ES-I3 (cell line): ENCODE measurements around the gene CDON.

Experiments
- H3K36me3 ChIP-seq: 2 replicates; pipeline ENCODE4 v1.6.1; 2013; ENCODE audit warnings: mild to moderate bottlenecking, low read length, control low read depth, moderate library complexity; ENCODE audit not compliant: insufficient read depth
- H3K4me1 ChIP-seq: 2 replicates; pipeline ENCODE4 v1.6.1; 2013; ENCODE audit warnings: mild to moderate bottlenecking, control low read depth, low read length; ENCODE audit not compliant: insufficient read depth
- H3K9ac ChIP-seq: 2 replicates; pipeline ENCODE4 v1.6.1; 2013; ENCODE audit warnings: low read depth, mild to moderate bottlenecking, low read length, moderate library complexity
- H3K9me3 ChIP-seq: 2 replicates; pipeline ENCODE4 v1.6.1; 2013; ENCODE audit warnings: mild to moderate bottlenecking, low read length, moderate library complexity; ENCODE audit not compliant: control insufficient read depth, insufficient read depth

Gene CDON

GRCh38 chr11:125939081-125939521 lies 123.6 kb downstream of the CDON start:
- H3K36me3 ChIP-seq = no peaks in the 10 kb centered on the region
- H3K4me1 ChIP-seq = peaks cover 14% of the 10 kb centered on the region
- no peak overlapping the region for H3K9ac ChIP-seq
- H3K9me3 ChIP-seq = no peaks in the 10 kb centered on the region

DNA sequence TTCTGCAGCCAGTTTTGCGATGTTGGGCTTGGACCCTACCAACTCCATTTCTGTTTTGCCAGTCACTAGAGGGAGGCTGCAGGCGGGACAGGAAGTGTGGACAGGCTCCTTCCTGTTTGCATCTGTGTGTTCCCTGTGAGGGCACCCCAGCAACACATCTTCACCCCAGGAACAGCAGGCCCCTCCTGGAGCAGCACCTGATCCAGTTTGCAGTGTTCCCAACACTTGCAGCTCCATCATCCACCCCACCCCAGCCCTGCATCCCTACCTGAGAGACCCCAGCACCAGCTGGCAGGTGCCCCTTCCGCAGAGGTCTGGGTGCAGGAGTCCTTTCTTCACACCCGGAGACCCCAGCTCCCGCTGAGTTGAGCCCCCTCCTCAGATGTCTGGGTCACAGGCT lies 124.2 kb downstream of the CDON start:
- Histone ChIP-seq H3K9me3 (no peaks in the 10 kb centered on the region), H3K9ac (no peak overlapping the region), H3K36me3 (no peaks in the 10 kb centered on the region), H3K4me1 (peaks cover 20% of the 10 kb centered on the region)

DNA sequence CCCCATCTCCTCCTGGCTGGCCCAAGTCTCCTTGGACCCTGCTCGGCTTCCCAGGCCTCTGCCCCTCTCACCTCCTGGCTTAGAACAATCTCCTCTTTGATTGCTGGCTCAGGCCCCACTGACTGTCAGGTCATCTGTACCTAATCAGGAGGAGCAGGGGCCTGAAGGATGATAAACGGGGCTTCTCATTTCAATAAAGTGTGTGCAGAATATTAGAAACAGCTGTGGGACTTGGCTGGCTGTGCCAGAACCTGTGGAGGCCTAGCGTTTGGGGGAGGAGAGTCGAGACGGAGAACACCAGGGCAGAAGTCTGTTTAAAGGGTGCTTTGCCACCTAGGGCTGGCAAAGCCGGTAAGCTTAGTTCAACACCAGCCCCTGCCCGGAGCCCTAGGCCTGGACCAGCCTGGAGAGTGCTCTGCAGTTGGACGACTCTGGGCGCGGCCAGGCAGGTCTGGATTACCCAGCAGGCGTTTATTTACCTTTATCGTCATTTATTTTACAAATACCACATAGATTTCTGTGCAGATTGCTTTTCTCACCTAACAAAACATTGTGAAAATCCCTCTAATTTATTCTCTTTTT lies 127.0 kb downstream of the CDON start:
- H3K9me3 ChIP-seq = no peaks in the 10 kb centered on the region
- H3K9ac ChIP-seq = no peak overlapping the region
- H3K4me1 ChIP-seq = peaks cover 29% of the 10 kb centered on the region
- no peaks in the 10 kb centered on the region for H3K36me3 ChIP-seq

DNA sequence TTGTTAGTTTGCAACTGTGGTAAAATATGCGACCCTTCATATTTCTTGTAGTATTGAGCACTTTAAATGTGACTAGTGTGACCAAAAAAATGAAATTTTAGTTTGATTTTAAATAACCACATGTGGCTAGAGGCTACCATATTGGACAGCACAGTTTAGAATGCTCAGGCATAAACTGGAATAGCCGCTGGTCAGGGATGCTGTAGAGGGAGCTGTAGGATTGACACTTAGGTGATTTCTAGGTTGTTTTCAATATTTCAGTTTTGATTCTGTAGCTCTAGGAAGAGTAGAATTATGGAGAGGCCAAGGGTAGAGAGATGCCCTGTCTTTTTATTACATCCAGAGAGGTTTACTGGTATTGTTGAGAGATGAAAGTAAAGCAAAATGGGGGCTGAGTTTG lies 127.6 kb downstream of the CDON start:
- H3K4me1 ChIP-seq = peaks cover 29% of the 10 kb centered on the region
- H3K9me3 ChIP-seq = no peaks in the 10 kb centered on the region
- H3K9ac ChIP-seq = no peak overlapping the region
- no peaks in the 10 kb centered on the region for H3K36me3 ChIP-seq

DNA sequence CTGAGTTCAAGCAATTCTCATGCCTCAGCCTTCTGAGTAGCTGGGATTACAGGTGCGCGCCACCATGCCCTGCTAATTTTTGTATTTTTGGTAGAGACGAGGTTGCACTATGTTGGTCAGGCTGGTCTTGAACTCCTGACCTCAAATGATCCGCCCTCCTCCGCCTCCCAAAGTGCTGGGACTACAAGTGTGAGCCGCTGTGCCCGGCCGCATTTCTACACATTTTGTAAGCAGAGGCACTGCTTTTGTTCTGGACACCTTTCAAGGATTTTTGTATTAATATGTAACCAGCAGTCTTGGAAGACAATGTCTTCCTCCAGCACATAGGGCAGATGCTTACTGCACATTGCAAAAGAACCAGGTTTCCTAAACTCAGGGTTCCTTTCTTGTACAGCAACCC lies 128.2 kb downstream of the CDON start:
- H3K4me1 ChIP-seq = peaks cover 29% of the 10 kb centered on the region
- H3K9me3 ChIP-seq = no peaks in the 10 kb centered on the region
- no peak overlapping the region for H3K9ac ChIP-seq
- no peaks in the 10 kb centered on the region for H3K36me3 ChIP-seq

DNA sequence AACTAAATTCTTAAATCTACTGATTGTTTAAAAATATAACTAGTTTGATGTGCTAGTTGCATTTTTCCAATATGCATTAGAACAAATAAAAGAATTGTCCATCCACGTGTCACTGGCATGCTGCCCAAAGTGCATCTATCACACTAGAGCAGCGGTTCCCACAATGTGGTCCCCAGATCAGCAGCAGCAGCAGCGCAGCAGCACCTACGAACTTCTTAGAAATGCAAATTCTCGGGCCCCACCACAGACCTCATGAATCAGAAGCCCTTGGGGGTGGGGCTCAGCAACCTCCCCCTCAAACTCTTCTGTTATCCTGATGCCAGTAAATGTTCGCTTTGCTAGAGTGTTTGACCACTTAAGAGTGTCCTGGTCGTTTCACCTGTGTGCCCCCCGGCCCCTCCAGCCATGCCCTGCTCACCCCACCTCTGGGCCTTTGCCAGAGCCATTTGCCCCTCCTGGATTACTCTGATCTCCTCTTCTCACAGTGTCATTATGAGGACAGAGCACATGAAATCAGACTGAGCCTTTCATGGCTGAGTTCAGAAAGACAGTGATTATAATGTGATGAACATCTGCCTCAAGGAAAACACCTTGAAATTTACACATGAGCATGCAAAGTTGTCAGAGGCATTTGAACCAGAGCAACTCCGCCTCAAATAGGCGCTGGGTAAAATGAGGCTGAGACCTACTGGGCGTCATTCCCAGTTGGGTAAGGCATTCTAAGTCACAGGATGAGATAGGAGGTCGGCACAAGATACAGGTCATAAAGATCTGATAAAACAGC lies 129.4 kb downstream of the CDON start:
- H3K9ac ChIP-seq = peak overlapping the region; percentile 3; the same call in 1 of the 2 replicates
- H3K9me3 ChIP-seq = no peaks in the 10 kb centered on the region
- H3K4me1 ChIP-seq = peaks cover 29% of the 10 kb centered on the region

DNA sequence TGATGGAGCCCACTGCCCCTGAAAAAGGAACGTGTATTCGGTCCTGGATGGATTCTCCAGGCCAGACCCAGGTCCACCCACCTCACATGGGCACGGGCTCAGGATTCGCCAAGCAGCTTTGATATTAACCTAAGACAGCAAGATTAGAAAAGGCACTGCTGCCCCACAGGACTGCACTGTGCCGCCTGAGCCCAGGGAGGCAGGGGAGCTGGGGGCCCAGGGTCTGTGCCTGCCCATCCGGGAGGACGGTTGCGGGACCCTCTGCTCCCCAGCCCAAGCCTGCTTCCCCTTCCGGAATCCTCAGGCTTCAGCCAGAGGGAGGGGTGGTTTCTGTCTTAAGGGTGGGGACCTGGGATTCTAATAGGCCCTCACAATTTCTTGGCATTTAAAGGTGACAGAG lies 130.4 kb downstream of the CDON start:
- H3K4me1 ChIP-seq = peaks cover 29% of the 10 kb centered on the region
- no peaks in the 10 kb centered on the region for H3K36me3 ChIP-seq
- no peak overlapping the region for H3K9ac ChIP-seq
- no peaks in the 10 kb centered on the region for H3K9me3 ChIP-seq

More for the DNA sequence above, 129.4 kb downstream of the CDON start:
- no peaks in the 10 kb centered on the region for H3K36me3 ChIP-seq

GRCh38 chr11:125931668-125932067 lies 131.0 kb downstream of the CDON start:
- H3K4me1 ChIP-seq = peaks cover 29% of the 10 kb centered on the region
- no peak overlapping the region for H3K9ac ChIP-seq
- no peaks in the 10 kb centered on the region for H3K36me3 ChIP-seq
- no peaks in the 10 kb centered on the region for H3K9me3 ChIP-seq

DNA sequence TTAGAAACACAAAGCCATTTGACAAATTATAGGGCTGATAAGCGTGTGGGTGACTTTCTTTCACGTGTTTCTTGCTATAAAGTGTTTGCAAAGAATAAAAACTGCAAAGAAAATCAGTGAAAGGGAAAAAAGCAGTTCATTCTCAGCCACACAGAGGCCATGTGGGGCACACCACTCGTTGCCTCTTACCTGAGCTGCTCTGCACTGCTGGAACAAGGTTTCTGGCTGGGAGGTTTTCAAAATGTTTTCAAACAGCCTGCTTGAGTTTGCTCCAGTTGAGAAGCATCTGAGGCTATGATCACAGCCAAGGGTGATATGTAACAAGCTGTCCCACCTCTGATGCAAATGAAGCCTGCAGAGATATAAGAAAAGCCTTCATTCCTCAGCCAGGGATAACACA lies 131.6 kb downstream of the CDON start:
- H3K36me3 ChIP-seq = no peaks in the 10 kb centered on the region
- H3K9me3 ChIP-seq = no peaks in the 10 kb centered on the region
- peaks cover 29% of the 10 kb centered on the region for H3K4me1 ChIP-seq
- H3K9ac ChIP-seq = no peak overlapping the region

- no peak overlapping the region for H3K9ac ChIP-seq
- H3K9me3 ChIP-seq = no peaks in the 10 kb centered on the region
- H3K36me3 ChIP-seq = no peaks in the 10 kb centered on the region
- H3K4me1 ChIP-seq = peaks cover 29% of the 10 kb centered on the region
These were observed 132.6 kb downstream of the CDON start for GRCh38 chr11:125930076-125930450.

- H3K9me3 ChIP-seq = no peaks in the 10 kb centered on the region
- peaks cover 29% of the 10 kb centered on the region for H3K4me1 ChIP-seq
- H3K36me3 ChIP-seq = no peaks in the 10 kb centered on the region
- H3K9ac ChIP-seq = no peak overlapping the region
These were observed 133.1 kb downstream of the CDON start for GRCh38 chr11:125929445-125930075.

GRCh38 chr11:125926682-125927081 lies 136.0 kb downstream of the CDON start:
- Histone ChIP-seq H3K4me1 (peaks cover 8% of the 10 kb centered on the region; the same call in 1 of the 2 replicates), H3K36me3 (no peaks in the 10 kb centered on the region), H3K9me3 (no peaks in the 10 kb centered on the region), H3K9ac (no peak overlapping the region)

DNA sequence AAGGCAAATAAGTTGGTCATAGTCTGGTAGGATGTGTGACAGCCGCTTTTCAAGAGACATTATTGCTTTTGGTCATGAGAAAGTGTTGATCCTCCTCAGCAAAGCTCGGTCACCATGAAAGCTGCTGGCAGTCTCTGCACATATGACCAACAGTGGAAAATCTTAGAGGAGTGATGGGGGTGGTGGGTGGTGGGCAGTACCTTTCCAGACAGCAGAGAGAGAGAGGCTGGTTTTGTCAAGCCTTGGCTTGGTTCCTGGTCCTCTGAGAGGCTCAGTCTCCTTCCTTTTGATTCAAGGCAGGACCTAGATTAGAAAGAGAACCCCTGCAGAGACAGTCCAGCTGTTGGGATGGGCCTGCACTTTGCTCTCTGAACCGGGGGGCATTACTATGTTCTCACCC lies 136.9 kb downstream of the CDON start:
- Histone ChIP-seq H3K9ac (no peak overlapping the region), H3K4me1 (no peaks in the 10 kb centered on the region), H3K9me3 (no peaks in the 10 kb centered on the region), H3K36me3 (no peaks in the 10 kb centered on the region; the same call in 1 of the 2 replicates)

DNA sequence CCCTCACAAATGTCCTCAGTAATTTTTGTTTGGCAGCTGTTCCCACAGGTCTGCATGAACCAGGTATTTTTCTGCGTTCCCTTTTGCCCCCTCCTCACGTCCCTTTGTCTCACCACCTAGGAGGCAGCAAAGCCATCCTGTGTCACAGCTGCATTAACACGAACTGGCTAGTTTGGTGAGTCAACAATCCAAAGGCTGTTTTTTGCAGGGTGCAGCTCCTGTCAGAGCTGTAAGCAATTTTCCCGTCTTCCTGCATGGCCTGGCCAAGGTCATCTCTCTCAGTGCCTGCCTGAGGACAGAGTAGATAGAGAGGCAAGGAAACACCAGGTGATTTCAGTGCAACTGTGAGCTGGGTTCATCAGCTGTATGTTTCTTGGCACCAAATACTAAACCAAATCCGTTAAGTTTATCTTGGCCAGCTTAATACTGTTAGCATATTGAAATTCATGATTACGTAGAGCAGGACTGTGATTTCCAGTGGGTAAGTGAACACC lies 137.4 kb downstream of the CDON start:
- Histone ChIP-seq H3K9me3 (no peaks in the 10 kb centered on the region), H3K36me3 (no peaks in the 10 kb centered on the region; the same call in 1 of the 2 replicates), H3K9ac (no peak overlapping the region), H3K4me1 (no peaks in the 10 kb centered on the region)
